Choroid plexus epithelial cell (primary cell): ENCODE results near the gene FOSL1.
A peak's percentile ranks its signal among the peaks of the same experiment; 100 is the strongest.

Experiments
- DNase-seq: peaks from one replicate; pipeline ENCODE4 v3.0.0-alpha.2; 2010; ENCODE audit warnings: low read depth
- H3K4me3 ChIP-seq: 2 replicates; pipeline ENCODE4 v1.5.1; 2011; ENCODE audit warnings: low read depth, mild to moderate bottlenecking, control low read depth, low read length, moderate library complexity
- CTCF ChIP-seq: conservative IDR thresholded peaks from 2 replicates; pipeline ENCODE4 v1.5.1; 2011; ENCODE audit warnings: low read depth, mild to moderate bottlenecking, control low read depth, inconsistent platforms, low read length, moderate library complexity

Gene FOSL1

GRCh38 chr11:65931773-65932557, 31.8 kb upstream of the FOSL1 start:
- no peak for TF ChIP-seq CTCF
- DNase-seq: peak; percentile 9
- no peak overlapping the region for H3K4me3 ChIP-seq

GRCh38 chr11:65928667-65929066, 28.5 kb upstream of the FOSL1 start:
- no peak for TF ChIP-seq CTCF
- no peak for DNase-seq
- no peak overlapping the region for H3K4me3 ChIP-seq

- no peak overlapping the region for H3K4me3 ChIP-seq
- no peak for TF ChIP-seq CTCF
- DNase-seq: peak; percentile 35
These were observed 27.8 kb upstream of the FOSL1 start for GRCh38 chr11:65927904-65928397.

GRCh38 chr11:65925397-65925796, 25.2 kb upstream of the FOSL1 start:
- no peak for DNase-seq
- no peak for TF ChIP-seq CTCF
- no peak overlapping the region for H3K4me3 ChIP-seq

- TF ChIP-seq CTCF: no peak
- DNase-seq: no peak
- H3K4me3 ChIP-seq: no peak overlapping the region
These were observed 22.4 kb upstream of the FOSL1 start for GRCh38 chr11:65922565-65922964.

- no peak for TF ChIP-seq CTCF
- no peak for DNase-seq
- H3K4me3 ChIP-seq: no peak overlapping the region
These were observed 21.7 kb upstream of the FOSL1 start for GRCh38 chr11:65921876-65922275.

- H3K4me3 ChIP-seq: no peak overlapping the region
- TF ChIP-seq CTCF: no peak
- DNase-seq: no peak
These were observed 20.9 kb upstream of the FOSL1 start for GRCh38 chr11:65921033-65921555.
